HG02970 (cell line): ENCODE data around the gene FAM117B.
"Not testable (repeated sequence)": the region's sequence is repeated elsewhere in the genome, so short reads cannot be mapped to it uniquely, and the experiment has no call there.

ENCODE experiments used
- ATAC-seq: cut with Tn5 transposase; IDR thresholded peaks from one replicate; pipeline ENCODE4 v1.9.1; 2021; ENCODE audit warnings: mild to moderate bottlenecking, moderate library complexity, moderate number of reproducible peaks; ENCODE audit not compliant: unreplicated experiment, low FRiP score

The FAM117B gene

DNA sequence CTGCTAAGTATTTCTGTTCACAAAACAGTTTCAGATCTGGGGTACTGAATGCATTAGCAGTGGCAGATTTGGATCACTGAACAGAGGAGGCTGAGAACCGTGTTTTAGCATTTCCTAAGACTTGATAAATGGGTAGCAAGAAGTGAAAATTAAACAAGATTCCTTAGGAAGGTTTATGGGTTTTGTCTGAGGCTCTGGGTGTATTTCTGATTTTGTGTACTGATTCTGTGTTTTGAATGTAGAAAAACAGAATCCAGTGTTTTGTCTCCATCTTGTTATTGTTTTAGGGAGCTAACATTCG, 1.4 kb downstream of the FAM117B start:
- ATAC-seq, result no peak

DNA sequence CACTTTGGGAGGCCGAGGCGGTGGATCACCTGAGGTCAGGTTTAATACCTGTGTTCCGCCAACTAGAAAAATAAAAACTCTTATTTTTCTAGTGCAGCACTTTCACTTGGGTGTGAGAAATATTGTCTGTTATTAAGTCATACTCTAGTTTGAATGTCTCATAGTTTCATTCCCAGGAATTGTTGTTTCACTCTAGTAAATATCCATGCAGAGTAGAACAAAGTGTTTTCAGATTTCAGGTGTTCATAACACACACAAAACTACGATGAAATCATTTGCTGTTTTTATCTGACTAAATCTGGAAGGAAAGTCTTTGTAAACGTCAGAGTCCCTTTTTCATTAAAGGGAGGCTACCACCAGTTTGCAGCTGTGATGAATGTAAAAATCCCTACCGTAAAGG, 4.0 kb downstream of the FAM117B start:
- no peak for ATAC-seq

DNA sequence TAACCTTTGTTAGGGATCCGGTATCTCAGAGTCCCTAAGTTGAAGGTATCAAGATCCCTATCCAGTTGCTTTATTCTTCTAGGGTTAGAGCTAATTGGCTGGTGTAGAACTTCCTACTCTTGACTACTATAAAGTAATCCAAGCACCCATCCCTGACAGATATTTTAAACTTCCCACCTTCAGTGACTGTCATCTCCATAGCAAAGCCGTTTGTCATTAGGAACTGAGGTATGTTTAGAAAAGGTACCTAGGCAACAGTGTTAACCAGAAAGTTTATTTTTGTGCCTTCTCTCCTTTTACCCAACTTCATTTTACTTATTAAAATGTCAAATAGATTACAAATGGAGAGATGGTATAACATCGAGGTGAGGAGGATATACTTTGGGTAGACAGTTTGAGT, 4.5 kb downstream of the FAM117B start:
- no peak for ATAC-seq

DNA sequence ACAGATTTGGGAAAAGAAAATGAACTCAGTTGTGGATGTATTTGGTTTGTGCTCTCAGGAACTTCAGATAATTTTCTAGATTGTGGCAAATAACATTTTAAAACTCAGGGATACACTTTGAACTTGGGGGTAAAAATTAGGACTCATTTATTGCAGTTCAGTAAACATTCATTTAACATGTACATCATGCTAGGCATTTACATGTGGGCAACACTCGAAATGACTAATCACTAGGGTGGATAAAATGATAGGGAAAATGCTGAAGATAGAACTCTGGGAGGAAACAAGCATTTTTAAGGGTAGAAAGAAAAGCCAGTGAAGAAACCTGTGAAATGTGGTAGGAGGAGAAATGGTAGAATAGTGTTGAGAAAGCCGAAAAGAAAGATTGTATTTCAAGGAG, 7.8 kb downstream of the FAM117B start:
- no peak for ATAC-seq

DNA sequence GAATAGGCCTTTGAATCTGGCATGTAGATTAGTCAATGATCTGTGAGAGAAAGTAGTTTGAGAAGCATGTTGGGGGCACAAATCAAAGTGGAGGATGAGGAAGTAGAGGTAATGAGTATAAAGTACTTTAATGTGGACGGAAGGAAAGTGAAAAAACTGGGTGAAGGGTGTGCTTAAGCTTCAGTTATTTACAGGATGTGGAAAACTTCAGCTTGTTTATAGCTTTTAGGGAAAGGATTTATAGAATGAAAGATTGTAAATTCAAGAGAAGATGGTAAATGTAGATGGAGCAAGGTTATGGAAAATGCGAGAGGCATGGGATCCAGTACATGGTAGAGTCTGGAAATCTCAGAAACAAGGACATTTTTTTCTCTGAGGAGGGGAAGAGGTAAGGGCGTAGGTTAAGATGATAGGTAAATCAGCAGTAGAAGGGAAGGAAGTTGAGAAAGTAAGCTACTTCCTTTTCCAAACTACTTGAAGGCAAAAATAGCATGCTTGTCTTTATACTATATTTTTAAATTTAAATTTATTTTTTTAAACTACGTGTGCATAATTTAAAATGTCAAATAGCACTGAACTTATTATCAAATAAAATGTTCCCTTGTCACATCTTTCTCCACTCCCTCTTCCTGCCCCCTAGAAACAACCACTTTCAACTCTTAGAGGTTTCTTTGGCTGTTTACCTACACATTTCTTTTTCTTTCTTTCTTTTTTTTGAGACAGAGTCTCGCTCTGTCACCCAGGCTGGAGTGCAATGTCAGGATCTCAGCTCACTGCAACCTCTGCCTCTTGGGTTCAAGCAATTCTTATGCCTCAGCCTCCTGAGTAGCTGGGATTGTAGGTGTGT, 8.5 kb downstream of the FAM117B start:
- no peak for ATAC-seq

DNA sequence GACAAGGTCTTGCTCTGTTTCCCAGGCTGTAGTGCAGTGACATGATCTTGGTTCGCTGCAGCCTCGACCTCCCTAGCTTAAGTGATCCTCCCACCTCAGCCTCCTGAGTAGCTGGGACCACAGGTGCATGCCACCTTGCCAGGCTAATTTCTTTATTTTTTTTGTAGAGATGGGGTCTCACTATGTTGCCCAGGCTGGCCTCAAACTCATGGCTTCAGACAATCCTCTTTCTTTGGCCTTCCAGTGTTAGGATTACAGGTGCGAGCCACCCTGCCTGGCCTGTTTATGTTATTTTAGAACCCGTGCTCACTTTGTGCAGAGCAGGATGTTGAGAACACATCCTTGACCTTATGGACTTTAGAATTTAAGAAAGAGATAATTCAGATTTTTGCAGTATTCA, 17.4 kb downstream of the FAM117B start:
- ATAC-seq, result no peak

DNA sequence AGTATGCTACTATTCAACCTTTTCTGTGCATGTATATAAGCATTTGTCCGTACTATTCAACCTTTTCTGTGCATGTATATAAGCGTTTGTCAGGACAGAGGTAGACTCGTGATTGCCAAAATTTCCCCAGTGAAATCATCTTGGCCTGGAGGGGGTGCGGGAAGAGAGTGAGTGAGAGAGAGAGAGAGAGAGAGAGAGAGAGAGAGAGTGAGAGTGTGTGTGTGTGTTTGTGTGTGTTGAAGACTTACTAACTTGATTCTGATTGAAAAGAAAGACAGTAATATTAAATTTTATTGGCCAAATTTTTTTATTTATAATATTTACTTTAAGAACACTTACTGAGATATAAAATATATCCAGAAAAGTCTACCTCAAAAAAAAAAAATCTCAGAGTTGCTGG, 19.1 kb downstream of the FAM117B start:
- no peak for ATAC-seq

DNA sequence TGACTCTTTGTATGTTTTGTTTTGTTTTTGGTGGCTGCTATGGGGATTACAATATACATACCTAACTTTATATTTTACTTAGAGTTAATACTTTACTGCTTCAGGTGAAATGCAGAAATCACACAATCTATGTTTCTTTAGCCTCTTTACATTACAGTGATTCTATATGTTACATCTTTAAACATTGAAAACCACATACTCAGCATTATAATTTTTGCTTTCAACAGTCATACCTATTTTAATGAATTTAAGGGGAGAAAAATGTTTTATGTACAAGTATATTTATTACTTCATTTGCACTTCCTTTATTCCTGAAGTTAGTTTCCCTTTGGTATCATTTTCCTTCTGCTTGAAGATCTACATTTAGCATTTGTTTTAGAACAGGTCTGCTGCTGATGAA, 23.1 kb downstream of the FAM117B start:
- ATAC-seq, result no peak

DNA sequence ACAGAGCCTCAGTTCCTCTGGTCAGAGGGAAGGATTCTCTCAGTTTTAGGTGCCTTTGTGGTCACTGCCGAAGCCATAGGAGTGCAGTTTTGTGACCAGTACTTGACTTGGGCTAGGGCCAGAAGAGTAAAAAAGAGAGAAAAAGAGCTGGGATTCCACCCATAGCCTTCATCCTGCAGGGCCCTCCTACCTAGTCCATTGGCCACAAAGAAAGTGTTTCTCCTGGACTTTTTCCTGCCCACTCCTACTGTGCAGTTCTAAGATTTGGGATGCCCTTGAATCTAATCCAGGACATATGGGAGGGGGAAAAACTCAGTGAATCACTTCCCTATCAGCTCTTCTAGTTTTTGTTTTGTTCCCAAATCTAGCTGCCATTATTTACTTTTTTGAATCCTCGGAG, 26.0 kb downstream of the FAM117B start:
- no peak for ATAC-seq

DNA sequence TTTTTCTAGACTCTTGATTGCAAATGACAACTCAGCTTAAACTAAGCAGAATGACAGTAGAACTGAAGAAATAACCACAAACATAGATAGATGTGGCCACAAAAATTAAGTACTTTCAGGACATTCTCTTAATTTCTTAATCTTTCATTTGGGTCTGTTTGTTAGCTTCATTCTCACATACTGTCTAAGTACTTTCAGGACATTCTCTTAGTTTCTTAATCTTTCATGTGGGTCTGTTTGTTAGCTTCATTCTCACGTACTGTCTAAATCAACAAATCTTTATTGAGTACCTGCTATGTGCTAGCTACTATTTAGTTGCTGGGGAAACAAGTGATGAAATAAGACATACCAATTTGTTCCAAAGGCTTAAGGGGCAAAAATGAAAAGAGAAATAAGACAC, 35.1 kb downstream of the FAM117B start:
- ATAC-seq, result no peak

DNA sequence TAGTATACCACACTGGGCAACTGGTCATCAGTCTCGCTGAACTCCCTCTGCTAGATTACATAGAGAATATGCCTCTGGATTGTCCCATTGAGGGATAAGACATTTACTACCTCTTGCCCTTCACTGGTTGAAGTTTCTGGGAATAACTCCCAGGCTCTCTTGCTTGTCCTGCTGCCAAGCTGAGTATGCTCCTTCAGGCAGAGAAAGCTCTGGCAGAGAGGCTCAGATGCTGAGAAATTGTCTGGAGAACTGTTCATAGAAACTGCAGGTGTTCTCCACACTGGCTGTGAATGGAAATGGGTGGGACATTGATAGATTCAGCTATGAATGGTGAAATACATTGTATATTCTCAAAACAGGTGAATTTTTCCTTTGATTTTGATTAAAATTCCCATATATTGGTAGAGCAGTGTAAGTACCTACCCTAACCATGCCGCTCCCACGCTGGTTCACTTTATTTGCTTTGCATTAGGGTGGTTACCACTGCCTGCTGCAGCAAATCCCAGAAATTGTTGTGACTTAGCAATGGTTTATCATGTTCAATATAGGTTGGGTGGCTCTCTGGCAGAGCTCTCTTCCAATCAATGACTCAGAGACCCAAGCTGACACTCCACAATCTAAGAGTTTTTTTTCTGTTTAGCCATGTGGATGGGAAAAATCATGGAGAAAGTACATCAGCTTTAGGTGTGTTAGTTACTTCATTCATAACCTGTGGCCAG, 36.7 kb downstream of the FAM117B start:
- ATAC-seq, result no peak

DNA sequence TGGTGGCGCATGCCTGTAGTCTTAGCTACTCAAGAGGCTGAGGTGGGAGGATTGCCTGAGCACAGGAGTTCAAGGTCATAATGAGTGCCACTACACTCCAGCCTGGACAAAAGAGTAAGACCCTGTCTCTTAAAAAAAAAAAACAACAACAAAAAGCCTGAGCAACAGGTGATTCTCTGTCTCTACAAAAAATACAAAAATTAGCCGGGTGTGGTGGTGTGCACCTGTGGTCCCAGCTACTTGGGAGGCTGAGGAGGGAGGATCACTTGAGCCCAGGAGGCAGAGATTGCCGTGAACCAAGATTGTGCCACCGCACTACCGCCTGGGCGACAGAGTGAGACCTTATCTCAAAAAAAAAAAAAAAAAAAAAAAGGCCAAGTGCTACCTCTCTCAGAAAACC, 40.3 kb downstream of the FAM117B start:
- not testable (repeated sequence) for ATAC-seq

DNA sequence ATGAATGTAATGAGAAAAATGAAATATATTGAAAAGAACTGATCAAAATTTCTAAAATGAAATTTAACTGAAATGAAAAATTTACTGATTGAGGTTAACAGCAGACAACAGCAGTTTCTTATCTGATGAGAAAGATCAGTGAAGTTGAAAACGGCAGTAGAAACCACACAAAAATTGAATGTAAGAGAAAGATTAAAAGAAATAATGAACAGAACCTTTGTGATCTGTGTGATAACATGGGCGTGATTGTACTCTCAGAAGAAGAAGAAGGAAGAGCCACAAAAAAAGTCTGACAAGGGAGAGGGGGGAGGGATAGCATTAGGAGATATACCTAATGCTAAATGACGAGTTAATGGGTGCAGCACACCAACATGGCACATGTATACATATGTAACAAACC, 45.2 kb downstream of the FAM117B start:
- no peak for ATAC-seq

DNA sequence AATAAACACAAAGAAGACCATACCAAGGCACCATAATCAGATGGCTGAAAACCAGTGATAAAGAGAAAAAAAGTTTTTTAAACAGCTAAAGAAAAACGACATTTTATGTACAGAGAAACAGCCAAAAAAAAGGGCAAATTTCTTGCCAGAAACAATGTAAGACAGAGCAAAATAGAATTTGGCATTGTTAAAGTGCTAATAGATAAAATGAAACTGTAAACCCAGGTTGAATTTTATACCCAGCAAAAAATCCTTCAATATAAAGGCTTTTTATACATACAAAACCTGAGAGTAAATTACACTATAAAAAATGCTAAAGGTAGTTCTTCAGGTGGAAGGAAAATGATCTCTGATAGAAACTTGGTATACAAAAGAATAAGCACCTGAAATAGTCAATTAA, 45.7 kb downstream of the FAM117B start:
- no peak for ATAC-seq

DNA sequence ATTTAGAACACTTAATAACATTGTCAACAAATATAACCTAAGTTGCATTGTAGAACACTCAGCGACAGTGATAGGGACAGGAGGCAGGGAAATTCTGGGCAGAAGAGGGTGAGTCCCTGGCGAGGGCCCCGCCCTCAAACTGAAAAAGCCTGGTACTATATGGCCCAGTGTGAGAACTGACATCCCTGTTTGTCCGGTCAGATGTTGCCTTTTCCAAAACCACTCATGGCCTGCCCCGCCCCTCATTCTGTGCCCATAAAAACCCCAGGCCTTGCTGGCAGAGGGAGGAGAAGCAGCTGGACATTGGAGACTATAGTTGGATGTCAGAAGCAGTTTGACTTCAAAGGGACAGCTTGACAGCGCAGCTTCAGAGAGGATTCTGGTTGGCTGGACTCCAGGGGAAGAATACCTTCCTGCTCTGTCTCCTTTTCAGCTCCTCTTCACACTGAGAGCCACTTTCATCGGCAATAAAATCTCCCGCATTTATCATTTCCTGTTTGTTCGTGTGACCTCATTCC, 47.0 kb downstream of the FAM117B start:
- no peak for ATAC-seq

DNA sequence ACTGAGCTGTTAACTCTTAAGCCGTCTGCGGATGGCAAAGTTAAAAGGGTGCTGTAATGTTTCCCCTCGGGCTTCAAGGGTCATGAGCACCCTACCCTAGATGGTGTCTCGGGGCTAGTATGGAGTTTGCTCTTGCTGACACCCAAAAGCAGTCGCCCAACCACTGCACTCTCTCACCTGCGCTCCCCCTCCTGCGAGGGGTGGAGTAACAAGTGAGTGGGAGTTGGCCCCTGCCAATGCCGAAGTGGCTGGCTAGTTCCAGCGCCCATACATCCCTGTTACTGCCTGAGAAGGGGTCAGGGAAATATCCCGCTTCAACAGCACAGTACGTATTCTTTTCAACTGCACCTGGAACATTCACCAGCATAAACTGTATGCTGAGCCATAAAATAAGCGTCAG, 47.5 kb downstream of the FAM117B start:
- no peak for ATAC-seq

DNA sequence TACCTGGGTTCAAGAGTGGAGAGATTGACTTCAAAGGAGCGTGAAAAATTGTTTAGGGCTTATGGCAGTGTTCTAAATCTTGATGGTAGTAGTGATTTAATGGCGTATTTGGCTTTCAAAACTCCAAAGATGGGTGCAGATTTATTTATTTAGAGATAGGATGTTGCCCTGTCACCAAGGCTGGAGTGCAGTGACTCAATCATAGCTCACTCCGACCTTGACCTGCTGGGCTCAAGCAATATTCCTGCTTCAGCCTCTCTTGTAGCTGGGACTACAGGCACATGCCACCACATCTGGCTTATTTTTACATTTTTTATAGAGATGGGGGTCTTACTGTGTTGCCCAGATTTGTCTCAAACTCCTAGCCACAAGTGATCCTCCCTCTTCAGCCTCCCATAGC, 52.5 kb downstream of the FAM117B start:
- no peak for ATAC-seq

DNA sequence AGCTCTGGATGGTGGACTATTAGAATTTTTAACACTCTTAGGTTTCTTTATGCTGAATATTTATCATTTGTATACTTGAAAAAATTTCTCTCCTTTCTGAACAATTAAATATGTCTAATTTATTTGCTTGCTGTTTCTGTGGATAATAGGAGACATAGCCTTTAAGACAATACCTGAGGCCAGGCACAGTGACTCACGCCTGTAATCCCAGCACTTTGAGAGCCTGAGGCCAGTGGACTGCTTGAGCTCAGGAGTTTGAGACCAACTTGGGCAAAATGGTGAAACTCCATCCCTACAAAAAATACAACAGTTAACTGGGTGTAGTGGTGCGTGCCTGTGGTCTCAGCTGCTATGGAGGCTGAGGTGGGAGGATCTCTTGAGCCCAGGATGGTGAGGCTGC, 54.7 kb downstream of the FAM117B start:
- no peak for ATAC-seq

DNA sequence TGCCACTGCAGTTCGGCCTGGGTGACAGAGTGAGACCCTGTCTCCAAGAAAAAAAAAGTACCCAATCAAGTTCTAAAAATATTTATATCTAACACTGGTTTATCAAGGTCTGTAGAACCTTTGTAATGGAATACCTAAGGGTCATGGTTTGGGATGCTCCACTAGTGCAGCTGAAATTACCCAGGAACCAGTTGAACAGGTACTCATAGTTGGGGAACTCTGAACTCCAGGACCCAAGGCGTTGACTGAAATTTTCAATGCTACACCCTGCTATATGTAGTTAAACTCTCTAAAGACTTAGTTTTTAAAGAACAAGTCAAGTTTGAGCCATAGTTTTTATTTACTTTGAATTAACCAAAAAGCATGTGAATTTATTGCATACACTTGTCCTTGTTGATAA, 55.1 kb downstream of the FAM117B start:
- no peak for ATAC-seq

DNA sequence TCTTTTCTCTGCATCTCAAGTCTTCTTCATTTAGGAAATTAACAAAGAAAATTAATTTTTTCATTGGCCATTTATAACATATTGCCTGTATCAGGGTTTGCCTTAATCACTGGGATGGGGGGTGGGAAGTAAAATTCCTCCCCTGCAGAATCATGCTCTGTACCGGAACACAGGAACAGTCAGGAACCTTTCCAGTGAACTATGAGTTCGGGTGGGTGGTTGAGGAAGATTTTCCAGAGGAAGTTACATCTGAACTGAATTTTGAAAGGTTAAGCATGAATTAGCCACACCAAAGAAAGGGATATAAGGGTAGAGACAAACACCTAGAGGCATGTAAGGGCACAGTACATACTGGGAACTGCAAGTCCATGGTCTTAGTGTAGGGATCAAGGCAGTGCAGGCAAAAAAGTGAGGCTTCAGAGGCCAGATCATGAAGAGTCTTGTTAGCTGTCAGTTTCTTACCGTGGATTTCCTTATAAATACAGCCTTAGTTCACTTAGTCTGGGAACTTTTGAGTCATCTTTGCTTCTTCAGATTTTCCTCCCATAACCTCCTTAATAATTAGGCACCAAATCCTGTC, 55.6 kb downstream of the FAM117B start:
- ATAC-seq, result no peak

DNA sequence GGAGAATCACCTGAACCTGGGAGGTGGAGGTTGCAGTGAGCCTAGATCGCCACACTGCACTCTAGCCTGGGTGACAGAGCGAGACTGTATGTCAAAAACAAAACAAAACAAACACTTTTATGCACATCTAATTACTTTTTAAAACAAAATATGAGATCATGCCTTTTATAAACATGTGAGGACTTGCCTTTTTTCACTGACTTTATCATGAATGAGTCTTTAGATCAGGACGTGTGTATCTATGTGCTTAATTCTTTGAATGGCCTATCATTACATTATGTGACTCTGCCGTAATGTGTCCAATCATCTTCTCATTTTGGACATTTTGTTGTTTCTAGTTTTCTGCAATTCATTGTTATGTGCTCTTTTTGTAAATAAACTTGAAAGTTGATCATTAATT, 58.7 kb downstream of the FAM117B start:
- no peak for ATAC-seq

DNA sequence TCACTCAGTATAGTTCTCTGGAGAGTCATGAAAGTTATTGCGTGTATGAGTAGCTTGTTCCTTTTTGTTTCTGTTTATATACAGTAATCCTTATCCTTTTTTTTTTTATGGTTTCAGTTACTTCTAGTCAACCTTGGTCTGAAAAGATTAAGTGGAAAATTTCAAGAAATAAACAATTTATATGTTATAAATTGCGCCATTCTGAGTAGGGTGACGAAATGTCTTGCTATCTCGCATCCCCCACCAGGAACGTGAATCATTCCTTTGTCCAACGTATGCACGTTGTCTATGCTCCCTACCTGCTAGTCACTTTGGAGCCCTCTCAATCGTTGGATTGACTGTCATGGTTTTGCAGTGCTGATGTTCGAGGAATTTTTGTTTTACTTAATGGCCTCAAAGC, 60.4 kb downstream of the FAM117B start:
- ATAC-seq, result no peak
